H1 (cell line): ENCODE results near the gene CBLL1. TPM values are rescaled to one million over a fixed set of nuclear protein-coding genes. Genes with fewer than 3 reads are reported as not detected.

Experiments used
- CHD7 ChIP-seq: fragments of 300-600 bp; sonication (generic); IDR thresholded peaks from 2 replicates; pipeline ENCODE4 v1.7.1; 2012; ENCODE audit warnings: low read length, moderate library complexity, mild to moderate bottlenecking, inconsistent platforms; ENCODE audit not compliant: insufficient replicate concordance
- CREB1 ChIP-seq: IDR thresholded peaks from 2 replicates; pipeline ENCODE4 v1.6.1; 2012; ENCODE audit warnings: inconsistent platforms
- CTCF ChIP-seq, 3 experiments: IDR thresholded peaks; 1 replicate in 2 of 3; 2 replicates in 1 of 3; pipeline versions ENCODE4 v1.5.1 to v1.6.1; 2011; ENCODE audit warnings: low read length in 3 of 3, mild to moderate bottlenecking in 3 of 3, inconsistent platforms in 2 of 3, low read depth in 1 of 3, moderate library complexity in 1 of 3; ENCODE audit not compliant: insufficient read depth in 1 of 3; ENCODE audit errors: control extremely low read depth in 1 of 3
- NANOG ChIP-seq: IDR thresholded peaks from 2 replicates; pipeline ENCODE4 v1.6.1; 2011; ENCODE audit warnings: low read length, low read depth, mild to moderate bottlenecking, inconsistent platforms; ENCODE audit not compliant: insufficient read depth, poor library complexity, severe bottlenecking
- POLR2AphosphoS5 ChIP-seq: IDR thresholded peaks from 2 replicates; pipeline ENCODE4 v1.6.1; 2011; ENCODE audit warnings: low read depth, low read length
- RBBP5 ChIP-seq: IDR thresholded peaks from 2 replicates; pipeline ENCODE4 v1.7.1; 2012; ENCODE audit warnings: low read depth, mild to moderate bottlenecking, inconsistent platforms, low read length, moderate library complexity, borderline replicate concordance
- SIX5 ChIP-seq: IDR thresholded peaks from 2 replicates; pipeline ENCODE4 v1.6.1; 2011; ENCODE audit warnings: mild to moderate bottlenecking, low read depth, low read length
- USF2 ChIP-seq: IDR thresholded peaks from 2 replicates; pipeline ENCODE4 v1.6.1; 2011; ENCODE audit warnings: low read length, improper control_type of control experiment
- polyA plus RNA-seq, 7 experiments: library from polyadenylated mRNA; depleted of rRNA in 3 of 7; stranded (reverse) in 5 of 7; unstranded in 2 of 7; fragments of >200 nt in 5 of 7; fragments of 200-250 nt in 2 of 7; gene quantifications; 1 replicate in 5 of 7; 2 replicates in 1 of 7; 4 replicates in 1 of 7; pipeline versions ENCODE4 v1.2.1 to v1.2.3, GENCODE V29; 2011 to 2013; ENCODE audit warnings: missing spikeins in 2 of 7, mixed read lengths in 2 of 7
- total RNA-seq: library from RNA; stranded (reverse); fragmentation: NEBNext Ultra II Directional; extraction: Animal tissue kit (Norgen Biotek cat#: 25700); gene quantifications from 2 replicates; pipeline ENCODE4 v1.2.1, GENCODE V29; 2021

Gene CBLL1
- total and polyA plus RNA-seq, 2 of the 8 experiments (the other 6 are each of a cell fraction or from before 2014, with no cell fraction given), result 27.0 to 34.0 TPM

- no peak for TF ChIP-seq CHD7
- no peak for TF ChIP-seq RBBP5
- TF ChIP-seq CREB1, result no peak
- TF ChIP-seq SIX5, result no peak
- TF ChIP-seq NANOG, result no peak
- no peak for TF ChIP-seq POLR2AphosphoS5
- TF ChIP-seq CTCF (IDR thresholded peaks at IDR 0.05; ENCODE audit: control extremely low read depth in 1 of 3, insufficient read depth in 1 of 3, low read depth in 1 of 3, low read length in 3 of 3), result no peak
- no peak for TF ChIP-seq USF2
These were observed 10.7 kb downstream of the CBLL1 start (continued) for GRCh38 chr7:107754642-107755041.
